Activated CD8-positive, alpha-beta memory T cell treated with anti-CD3 and anti-CD28 coated beads for 4 hours (primary cell): ENCODE data around the gene LTBP2.
"Not testable (repeated sequence)": the region's sequence is repeated elsewhere in the genome, so short reads cannot be mapped to it uniquely, and the experiment has no call there.

ENCODE experiments used
- DNase-seq, 2 donors: peaks; one replicate each; pipeline ENCODE4 v3.0.0-alpha.2; 2020; ENCODE audit warnings: low read depth in 2 of 2

The LTBP2 gene

DNA sequence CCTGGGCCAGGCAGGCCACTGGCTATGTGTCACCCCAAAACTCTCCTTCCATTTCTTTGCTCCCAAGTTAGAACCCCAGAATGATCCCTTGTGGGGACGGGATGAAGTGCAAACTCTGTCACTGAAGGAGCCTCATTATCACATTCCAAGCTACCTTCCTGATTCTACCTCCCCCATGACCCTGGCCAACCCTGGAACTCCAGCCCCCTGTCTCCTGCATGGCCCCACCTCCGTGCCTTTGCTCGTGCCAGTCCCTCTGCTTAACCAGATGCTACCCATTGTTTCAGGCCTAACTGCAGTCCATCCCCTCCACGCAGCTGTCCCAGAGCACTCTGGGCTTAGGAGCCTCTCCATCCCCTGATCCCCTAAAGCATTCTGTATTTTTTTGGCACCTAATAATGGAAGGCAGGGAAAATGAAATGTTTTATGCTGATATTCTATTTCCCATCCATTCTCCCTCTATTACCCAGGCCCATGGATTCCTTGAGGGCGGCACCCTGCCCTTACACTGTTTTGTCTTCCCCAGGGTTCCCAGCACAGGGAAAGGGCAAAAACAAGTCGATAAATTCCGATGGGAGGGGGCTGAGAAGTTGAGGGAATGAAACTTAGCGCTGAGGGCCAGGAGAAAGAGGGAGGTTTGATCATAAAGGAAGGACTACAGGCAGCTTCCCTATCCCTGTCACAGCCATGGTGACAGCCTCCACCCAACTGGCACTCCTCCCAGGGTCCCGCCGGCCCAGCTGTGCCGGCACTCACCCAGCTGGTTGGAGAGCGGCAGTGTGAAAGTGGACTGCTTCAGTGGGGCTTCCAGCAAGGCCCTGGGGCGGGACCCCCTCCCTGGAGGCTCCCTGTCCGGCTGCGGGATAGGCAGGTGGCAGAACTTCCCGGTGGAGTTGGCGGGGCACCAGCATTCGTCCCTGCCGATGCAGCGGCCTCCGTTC is 60.3 kb downstream of the LTBP2 start:
- no peak for DNase-seq

GRCh38 chr14:74551001-74551400 is 61.0 kb downstream of the LTBP2 start:
- DNase-seq = no peak

- DNase-seq = no peak
Measured at GRCh38 chr14:74550071-74550470, 62.0 kb downstream of the LTBP2 start.

GRCh38 chr14:74549588-74549987 is 62.4 kb downstream of the LTBP2 start:
- no peak for DNase-seq

DNA sequence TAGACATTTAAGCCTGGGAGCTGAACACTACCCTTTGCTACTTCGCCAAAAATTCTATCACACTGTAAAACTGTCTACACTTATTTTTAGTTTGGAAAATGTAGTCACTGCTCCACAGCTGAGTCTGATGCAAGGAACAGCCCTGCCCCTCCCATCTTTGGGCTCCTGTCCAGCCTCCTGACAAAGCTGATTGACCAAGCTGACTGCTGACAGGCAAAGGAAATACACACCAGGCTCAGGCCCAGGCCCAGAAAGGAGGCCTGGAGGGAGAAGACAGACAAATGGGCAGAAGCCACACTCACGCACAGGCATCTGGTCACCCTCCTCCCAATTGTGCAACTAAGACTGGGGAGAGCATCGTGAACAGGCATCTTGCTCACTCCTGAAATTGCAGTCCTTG is 63.2 kb downstream of the LTBP2 start:
- no peak for DNase-seq

DNA sequence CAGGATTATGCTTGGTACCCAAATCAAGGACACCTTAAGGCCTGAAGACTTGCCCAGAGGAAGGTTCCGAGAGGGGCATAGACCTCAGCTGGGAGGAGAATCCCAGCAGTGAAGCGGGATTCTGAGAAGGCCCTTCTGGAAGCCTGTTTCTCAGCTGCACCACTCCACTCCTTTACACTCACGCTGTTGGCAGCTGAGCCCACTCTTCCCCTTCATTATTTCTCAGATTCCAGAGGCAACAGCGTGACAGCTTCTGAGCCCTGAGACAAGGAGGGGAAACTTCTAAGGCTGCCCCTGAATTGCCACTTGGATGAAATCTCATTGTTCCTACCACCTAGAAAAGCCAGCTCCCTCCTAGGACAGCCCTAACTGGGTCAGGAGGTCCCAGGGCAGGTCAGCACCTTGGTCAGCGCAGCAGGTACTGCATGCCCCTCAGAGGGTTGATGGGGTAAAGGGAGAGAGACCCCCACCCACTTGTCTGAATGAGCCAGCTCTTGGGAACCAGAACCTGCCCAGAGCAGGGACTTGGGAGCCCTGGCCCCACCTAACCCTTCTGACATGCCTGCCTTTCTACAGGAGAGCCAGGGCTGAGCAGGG is 64.6 kb downstream of the LTBP2 start:
- no peak for DNase-seq

- DNase-seq = no peak
Measured at GRCh38 chr14:74546416-74546815, 65.6 kb downstream of the LTBP2 start.

DNA sequence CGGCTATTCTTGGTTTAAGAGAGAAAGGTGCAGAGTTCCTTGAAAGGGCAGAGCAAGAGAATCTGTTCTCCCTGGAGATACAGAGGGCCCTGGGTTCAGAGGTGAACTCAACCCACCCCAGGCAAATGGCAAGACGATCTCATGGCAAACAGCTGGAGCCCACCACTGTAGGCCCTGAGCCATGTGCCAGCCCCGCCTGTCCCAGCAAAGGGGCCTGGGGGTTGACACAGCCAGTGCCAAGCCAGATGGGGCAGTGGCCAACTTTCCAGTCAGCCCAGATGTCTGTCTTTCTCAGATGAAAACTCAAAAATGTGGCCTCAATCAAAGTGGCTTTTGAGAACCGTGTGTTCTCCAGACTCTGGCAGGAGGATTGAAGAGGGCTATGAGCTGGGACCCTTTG is 66.7 kb downstream of the LTBP2 start:
- DNase-seq = no peak

DNA sequence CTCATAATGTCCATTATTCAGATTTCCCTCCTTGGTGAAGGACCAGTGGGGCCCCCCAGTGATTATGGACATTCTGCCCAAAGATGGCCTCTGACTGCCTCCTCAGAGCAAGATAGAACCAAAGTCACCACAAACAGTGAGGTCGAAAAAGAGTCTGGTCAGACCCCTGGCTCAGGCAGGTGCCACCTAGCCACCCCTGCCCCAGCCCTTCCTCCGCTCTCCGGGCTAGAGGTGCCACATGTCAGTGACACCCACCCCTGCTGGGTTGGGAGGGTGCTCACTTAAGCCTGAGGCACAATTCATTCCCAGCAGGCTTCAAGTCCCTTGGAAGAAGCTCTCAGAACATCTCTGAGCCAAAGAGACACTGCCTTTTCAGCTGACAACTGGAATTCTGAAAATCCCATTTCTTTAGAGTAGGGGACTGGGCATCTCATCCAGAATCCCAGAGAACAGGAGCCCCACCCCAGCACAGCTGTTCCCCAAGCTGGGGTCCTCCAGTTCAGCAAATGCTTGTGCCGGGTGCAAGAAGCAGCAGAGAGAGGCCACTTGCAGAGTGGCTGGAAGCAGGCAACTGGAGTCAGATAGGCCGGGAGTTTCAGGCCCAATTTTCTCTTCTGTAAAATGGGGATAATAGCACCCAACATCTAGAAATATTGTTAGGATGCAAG is 68.1 kb downstream of the LTBP2 start:
- no peak for DNase-seq

DNA sequence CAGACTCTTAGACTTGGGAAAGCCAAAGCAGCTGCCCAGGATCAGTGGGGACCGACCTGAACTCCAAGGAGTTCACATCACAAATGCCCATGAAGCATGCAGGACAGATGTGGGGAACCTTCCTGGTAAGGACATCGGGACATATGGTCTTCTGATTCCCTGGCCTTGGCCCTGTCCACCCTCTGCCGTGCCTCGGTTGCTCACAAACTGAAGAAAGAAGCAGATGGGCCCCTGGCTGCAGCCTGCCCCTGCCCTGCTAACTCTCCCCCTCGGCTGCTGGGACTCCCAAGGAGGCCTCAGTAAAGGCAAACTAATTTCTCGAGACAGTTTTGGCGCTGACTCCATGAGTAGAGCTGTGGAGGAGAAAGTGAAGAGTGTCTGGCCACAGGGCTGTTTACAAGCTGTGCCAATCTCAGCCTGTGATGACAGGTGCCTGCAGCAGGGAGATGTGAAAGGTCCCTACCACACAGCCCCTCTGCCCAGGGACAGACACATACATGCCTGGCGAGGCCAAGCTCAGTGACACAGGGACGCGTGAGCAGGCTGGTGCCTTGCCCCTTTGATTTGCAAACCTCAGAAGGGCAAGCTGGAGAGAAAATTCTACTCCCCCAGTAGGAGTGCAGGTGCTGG is 69.9 kb downstream of the LTBP2 start:
- no peak for DNase-seq

GRCh38 chr14:74541225-74541624 is 70.8 kb downstream of the LTBP2 start:
- DNase-seq = no peak

DNA sequence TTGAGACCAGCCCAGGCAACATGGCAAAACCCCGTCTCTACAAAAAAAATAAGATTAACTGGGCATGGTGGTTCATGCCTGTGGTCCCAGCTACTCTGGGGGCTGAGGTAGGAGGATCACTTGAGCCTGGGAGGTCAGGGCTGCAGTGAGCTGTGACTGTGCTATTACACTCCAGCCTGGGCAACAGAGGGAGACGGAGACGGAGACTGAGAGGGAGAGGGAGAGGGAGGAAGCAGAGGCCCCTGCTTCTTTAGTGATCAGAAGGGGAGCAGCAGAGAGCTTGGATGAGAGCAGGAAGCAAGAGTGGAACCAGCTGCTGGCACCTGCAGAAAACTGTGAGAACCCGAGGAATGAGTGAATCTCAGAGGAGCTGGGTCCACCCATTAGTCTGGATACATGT is 72.5 kb downstream of the LTBP2 start:
- no peak for DNase-seq

- DNase-seq = no peak
Measured at GRCh38 chr14:74538411-74539391, 73.3 kb downstream of the LTBP2 start.

DNA sequence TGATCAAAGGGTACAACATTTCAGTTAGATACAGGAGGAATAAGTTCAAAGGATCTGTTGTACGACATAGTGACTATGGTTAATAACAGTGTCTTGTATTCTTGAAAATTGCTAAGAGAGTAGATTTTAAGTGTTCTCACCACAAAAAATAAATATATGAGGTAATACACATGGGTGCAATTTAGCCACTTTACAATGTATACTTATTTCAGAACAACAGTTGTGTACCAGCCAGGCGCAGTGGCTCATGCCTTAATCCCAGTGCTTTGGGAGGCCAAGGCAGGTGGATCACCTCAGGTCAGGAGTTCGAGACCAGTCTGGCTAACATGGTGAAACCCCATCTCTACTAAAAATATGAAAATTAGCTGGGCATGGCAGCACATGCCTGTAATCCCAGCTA is 75.7 kb downstream of the LTBP2 start:
- not testable (repeated sequence) for DNase-seq

- DNase-seq = no peak
Measured at GRCh38 chr14:74535756-74536325, 76.2 kb downstream of the LTBP2 start.

GRCh38 chr14:74533576-74533975 is 78.5 kb downstream of the LTBP2 start:
- DNase-seq = no peak

GRCh38 chr14:74532246-74532645 is 79.8 kb downstream of the LTBP2 start:
- no peak for DNase-seq

GRCh38 chr14:74531467-74531866 is 80.6 kb downstream of the LTBP2 start:
- no peak for DNase-seq

GRCh38 chr14:74531006-74531405 is 81.0 kb downstream of the LTBP2 start:
- no peak for DNase-seq

- no peak for DNase-seq
Measured at GRCh38 chr14:74528886-74529285, 83.2 kb downstream of the LTBP2 start.

DNA sequence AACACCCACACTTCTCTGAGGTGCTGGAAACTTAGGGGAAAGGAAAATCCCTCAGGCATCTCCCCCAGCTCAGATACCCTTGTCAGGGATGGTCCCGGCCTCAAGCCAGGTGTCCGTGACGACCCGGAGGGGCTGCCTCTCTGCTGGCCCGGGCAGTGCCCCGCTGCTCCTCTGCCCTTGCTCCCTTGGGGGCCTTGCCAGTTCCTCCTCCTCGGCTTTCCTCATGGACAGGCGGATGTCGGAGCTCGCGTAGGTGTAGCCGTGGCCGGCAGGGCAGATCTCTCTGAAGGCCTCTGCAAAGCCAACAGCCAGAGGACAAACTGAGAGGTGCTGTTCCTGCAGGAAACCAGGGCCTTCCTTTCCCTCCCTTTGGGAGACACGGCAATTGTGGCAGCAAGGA is 83.6 kb downstream of the LTBP2 start:
- DNase-seq = no peak
